ENCODE measurements around the gene MAML3.

MAML3 gene

DNA sequence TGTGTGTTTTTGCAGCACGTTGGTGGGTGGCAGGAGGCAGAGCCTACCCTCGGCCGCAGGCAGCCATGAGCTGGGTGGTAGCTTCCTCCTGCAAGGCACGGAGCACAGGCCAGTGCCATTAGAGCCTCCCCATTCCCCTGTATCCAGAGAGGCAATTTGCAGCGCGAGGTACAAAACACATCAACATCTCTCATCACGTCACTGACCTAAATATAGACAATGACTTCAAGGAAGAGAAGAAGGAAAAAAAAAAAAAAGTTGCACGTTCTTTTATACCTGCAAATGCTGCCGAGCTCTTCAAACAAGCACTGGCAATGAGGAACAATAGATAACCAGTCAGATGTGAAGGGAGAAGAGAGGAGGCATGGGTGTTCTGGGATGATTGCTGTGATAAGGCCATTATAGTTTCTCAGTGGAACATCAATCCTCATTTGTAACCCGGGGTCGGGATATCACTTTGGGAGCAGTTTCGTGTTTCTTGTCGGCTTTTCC lies 328.4 kb downstream of the MAML3 start:
- no peak for DNase-seq (ENCODE audit: extremely low read depth, low read depth)
- H3K4me3 ChIP-seq (replicated peaks; ENCODE audit: low read depth, low read length): no peak overlapping the region
- TF ChIP-seq, protein P1, sequence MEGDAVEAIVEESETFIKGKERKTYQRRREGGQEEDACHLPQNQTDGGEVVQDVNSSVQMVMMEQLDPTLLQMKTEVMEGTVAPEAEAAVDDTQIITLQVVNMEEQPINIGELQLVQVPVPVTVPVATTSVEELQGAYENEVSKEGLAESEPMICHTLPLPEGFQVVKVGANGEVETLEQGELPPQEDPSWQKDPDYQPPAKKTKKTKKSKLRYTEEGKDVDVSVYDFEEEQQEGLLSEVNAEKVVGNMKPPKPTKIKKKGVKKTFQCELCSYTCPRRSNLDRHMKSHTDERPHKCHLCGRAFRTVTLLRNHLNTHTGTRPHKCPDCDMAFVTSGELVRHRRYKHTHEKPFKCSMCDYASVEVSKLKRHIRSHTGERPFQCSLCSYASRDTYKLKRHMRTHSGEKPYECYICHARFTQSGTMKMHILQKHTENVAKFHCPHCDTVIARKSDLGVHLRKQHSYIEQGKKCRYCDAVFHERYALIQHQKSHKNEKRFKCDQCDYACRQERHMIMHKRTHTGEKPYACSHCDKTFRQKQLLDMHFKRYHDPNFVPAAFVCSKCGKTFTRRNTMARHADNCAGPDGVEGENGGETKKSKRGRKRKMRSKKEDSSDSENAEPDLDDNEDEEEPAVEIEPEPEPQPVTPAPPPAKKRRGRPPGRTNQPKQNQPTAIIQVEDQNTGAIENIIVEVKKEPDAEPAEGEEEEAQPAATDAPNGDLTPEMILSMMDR (IDR thresholded peaks at IDR 0.05; ENCODE audit: low read depth, low read length, missing control alignments): no peak

GRCh38 chr4:139824882-139825522 lies 329.0 kb downstream of the MAML3 start:
- no peak for DNase-seq (ENCODE audit: extremely low read depth, low read depth)
- no peak overlapping the region for H3K4me3 ChIP-seq (replicated peaks; ENCODE audit: low read depth, low read length)
- TF ChIP-seq, protein P1 (IDR thresholded peaks at IDR 0.05; ENCODE audit: low read depth, low read length, missing control alignments): no peak

DNA sequence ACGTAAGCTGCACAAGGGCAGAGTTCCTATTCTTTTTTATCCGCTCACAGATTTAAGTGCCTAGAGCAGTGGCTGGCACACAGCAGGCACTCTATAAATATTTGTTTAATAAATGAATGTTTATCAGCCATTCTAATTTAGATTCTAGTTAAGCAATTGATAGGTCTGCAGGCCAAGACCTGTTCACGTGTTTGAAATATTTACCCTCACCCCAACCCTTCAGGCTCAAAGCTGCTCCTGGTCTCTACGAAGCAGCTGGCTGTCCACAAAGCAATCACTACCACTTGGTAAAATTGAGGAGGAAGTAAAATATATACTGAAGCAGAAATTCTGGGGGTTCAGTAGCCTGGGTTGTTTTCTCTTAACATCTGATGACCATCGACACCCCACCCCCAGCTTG lies 330.2 kb downstream of the MAML3 start:
- no peak overlapping the region for H3K4me3 ChIP-seq (replicated peaks; ENCODE audit: low read depth, low read length)
- no peak for DNase-seq (ENCODE audit: extremely low read depth, low read depth)
- TF ChIP-seq, protein P1 (IDR thresholded peaks at IDR 0.05; ENCODE audit: low read depth, low read length, missing control alignments): no peak

GRCh38 chr4:139823345-139823744 lies 330.6 kb downstream of the MAML3 start:
- TF ChIP-seq, protein P1 (IDR thresholded peaks at IDR 0.05; ENCODE audit: low read depth, low read length, missing control alignments): no peak
- H3K4me3 ChIP-seq (replicated peaks; ENCODE audit: low read depth, low read length): no peak overlapping the region
- no peak for DNase-seq (ENCODE audit: extremely low read depth, low read depth)

- H3K4me3 ChIP-seq (replicated peaks; ENCODE audit: low read depth, low read length): no peak overlapping the region
These were observed 331.6 kb downstream of the MAML3 start for GRCh38 chr4:139822391-139822790.

DNA sequence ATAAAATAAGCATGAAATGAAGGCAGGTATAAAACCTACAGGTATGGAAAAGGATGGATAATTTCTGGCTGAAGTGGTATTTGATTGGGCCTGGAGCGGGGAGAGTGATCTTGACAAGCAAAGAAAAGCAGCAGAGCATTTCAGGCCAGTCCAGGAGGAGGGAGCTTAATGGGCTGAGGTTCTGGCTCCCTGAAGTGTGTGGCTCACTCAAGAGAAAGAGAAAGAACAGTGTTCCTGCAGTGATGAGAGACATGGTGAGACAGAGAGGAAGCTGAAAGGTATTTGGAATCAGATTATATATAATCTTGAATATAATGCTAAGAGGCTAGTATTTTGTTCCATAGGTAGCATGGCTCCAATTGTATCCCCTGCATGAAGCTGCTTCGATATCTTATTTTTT lies 334.9 kb downstream of the MAML3 start:
- no peak overlapping the region for H3K4me3 ChIP-seq (replicated peaks; ENCODE audit: low read depth, low read length)
- no peak for DNase-seq (ENCODE audit: extremely low read depth, low read depth)
- TF ChIP-seq, protein P1 (IDR thresholded peaks at IDR 0.05; ENCODE audit: low read depth, low read length, missing control alignments): no peak

More at GRCh38 chr4:139822391-139822790, 331.6 kb downstream of the MAML3 start:
- TF ChIP-seq, protein P1 (IDR thresholded peaks at IDR 0.05; ENCODE audit: low read depth, low read length, missing control alignments): no peak
- no peak for DNase-seq (ENCODE audit: extremely low read depth, low read depth)

All from HFF-Myc (cell line).